Gastroesophageal sphincter (tissue), 3 donors: Measurements from ENCODE around the gene HGFAC.

Source experiments
- EP300 ChIP-seq: sonication (generic); formaldehyde crosslinking; IDR thresholded peaks from one replicate; pipeline ENCODE4 v1.6.1; 2017; ENCODE audit warnings: antibody characterized with exemption, mild to moderate bottlenecking
- POLR2A ChIP-seq, 2 donors: fragments of 450-650 bp; IDR thresholded peaks; one replicate each; pipeline ENCODE4 v1.6.1; 2017; ENCODE audit warnings: antibody characterized with exemption in 2 of 2, mild to moderate bottlenecking in 2 of 2, moderate library complexity in 1 of 2
- POLR2AphosphoS5 ChIP-seq: sonication (generic); formaldehyde crosslinking; IDR thresholded peaks from one replicate; pipeline ENCODE4 v1.6.1; 2017; ENCODE audit warnings: antibody characterized with exemption
- TF ChIP-seq, protein P1 (sequence below), 4 experiments: fragments of 200-600 bp in 2 of 4; fragments of 450-650 bp in 2 of 4; sonication (generic) in 1 of 4; IDR thresholded peaks; one replicate each; pipeline ENCODE4 v1.5.1; 2017 to 2019; ENCODE audit warnings: antibody characterized with exemption in 4 of 4, mild to moderate bottlenecking in 2 of 4, moderate library complexity in 2 of 4

DNA sequence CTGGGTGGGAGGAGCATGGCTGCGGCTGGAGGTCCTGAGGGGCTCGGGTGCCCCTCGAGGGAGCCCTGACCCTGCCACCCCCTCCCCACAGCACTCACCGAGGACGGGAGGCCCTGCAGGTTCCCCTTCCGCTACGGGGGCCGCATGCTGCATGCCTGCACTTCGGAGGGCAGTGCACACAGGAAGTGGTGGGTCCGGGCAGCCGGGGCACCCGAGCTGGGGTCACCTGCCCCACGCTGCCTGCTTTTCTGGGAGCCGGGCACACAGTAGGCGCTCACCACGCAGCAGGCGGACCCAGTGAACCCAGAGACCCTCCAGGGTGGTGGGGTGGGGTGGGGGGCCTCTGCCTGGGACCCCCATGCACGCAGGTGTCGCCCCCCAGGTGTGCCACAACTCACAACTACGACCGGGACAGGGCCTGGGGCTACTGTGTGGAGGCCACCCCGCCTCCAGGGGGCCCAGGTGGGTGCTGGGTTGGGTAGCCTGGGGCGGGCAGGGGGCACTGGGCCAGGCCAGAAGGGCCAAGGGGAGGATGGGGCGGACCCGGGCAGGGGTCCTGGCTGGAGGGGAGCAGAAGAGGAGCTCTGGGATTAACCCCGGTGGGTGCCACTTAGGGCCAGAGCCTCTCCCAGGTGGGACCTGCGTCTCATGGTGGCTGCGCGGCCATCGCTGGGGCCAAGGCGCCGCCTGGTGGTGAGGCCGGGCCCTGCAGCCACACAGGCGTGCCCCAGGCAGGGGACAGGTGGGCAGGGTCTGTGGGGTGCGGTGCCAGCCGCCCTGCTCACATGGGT is 1.4 kb downstream of the HGFAC start:
- TF ChIP-seq, protein P1, sequence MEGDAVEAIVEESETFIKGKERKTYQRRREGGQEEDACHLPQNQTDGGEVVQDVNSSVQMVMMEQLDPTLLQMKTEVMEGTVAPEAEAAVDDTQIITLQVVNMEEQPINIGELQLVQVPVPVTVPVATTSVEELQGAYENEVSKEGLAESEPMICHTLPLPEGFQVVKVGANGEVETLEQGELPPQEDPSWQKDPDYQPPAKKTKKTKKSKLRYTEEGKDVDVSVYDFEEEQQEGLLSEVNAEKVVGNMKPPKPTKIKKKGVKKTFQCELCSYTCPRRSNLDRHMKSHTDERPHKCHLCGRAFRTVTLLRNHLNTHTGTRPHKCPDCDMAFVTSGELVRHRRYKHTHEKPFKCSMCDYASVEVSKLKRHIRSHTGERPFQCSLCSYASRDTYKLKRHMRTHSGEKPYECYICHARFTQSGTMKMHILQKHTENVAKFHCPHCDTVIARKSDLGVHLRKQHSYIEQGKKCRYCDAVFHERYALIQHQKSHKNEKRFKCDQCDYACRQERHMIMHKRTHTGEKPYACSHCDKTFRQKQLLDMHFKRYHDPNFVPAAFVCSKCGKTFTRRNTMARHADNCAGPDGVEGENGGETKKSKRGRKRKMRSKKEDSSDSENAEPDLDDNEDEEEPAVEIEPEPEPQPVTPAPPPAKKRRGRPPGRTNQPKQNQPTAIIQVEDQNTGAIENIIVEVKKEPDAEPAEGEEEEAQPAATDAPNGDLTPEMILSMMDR (IDR thresholded peaks at IDR 0.05), result peak in 3 of 4 experiments; percentile 97 to 100 (median 99)
- TF ChIP-seq POLR2A (IDR thresholded peaks at IDR 0.05) (no peak), POLR2AphosphoS5 (no peak), EP300 (no peak)
